HG02840 (cell line): ENCODE measurements around the gene MIGA2.

Experiments used
- ATAC-seq: cut with Tn5 transposase; IDR thresholded peaks from one replicate; pipeline ENCODE4 v1.9.1; 2021; ENCODE audit warnings: mild to moderate bottlenecking, moderate library complexity, moderate number of reproducible peaks; ENCODE audit not compliant: unreplicated experiment, low FRiP score

Gene MIGA2

DNA sequence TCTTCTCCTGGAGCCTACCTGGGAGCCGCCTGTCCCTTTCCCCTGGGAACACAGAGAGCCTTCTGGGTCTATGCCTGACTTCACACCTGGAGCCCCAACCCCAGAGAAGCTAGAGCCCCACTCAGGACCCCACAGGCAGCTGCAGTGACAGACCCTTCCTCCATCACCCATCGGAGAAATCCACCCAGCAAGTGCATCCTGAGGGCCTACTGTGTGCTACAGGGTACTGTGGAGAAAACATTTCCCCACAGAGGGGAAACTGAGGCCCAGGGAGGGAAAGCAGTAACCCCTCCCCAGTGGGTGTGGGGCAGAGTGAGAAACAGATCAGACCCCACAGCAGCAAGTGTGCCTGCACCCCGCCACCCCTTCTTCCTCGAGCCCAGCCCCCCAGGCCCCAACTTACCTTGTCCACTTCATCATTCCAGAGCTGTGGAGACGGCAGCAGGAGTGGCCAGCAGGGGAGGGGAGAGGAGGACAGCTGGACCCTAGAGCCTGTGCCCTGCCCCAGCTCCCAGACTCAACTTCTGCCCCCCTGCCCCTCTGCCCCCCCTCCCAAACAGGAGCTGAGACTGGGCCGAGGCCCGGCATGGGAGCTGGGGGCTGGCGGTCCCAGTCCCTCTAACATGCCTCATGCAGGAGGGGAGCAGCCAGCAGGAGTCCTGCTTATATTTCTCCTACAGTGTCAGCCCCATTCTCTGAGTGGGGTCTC is 26.0 kb upstream of the MIGA2 start:
- ATAC-seq = no peak

DNA sequence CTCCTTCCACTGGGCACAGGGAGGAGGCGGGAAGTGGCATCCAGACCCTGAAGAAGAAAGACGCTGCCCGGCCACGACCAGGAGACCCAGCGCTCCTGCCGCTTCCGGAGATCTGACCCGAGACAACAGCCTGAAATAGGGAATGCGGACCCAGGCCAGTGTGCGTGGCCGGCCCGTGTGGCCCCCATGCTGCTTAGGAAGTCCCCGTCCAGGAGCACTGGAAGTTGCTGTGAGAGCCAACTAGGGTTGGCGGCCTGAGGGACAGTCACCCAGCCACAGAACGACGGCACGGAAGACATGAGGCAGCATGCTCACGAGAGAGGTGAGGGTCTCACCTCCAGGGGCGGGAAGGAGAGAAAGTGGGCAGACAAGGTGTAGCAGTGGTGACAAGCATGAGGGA is 25.3 kb upstream of the MIGA2 start:
- no peak for ATAC-seq

DNA sequence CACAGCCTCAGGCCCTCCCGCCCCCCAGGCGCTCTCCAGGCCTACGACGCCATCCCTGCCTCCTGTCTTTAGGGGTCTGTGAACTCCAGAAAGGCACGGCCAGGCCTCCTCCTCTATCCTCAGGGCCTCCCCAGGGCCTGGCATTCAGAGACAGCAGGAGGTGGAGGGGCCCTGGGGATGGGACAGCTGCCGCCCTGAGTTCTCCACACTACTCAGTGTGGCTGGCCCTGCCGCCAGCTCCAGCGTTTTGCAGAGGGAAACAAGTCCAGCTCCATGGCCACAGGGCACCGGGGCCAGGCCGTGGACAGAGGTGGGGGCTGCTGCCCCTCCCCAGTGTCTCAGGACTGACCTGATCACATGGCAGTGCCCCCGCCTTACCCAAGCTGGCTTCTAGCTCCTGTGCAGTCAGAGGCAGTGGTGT is 24.7 kb upstream of the MIGA2 start:
- ATAC-seq = no peak

DNA sequence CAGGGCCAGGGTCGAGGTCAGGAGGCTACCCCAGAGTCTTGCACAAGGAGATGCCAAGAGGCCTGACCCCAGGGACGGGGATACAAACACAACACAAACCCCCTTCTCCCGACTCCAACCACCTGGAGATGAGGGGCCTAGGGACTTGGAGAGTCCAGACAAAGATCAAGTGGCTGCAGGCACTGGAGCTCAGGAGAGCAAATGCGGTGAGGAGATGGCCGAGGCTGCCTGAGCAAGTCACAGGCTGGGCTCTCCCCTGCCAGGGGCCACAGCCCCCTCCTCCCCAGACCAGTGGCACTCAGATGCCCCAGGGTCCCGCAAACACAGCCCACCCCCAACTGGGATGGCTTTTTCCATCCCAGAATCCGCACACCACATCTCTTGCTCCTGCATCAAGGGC is 24.1 kb upstream of the MIGA2 start:
- no peak for ATAC-seq

DNA sequence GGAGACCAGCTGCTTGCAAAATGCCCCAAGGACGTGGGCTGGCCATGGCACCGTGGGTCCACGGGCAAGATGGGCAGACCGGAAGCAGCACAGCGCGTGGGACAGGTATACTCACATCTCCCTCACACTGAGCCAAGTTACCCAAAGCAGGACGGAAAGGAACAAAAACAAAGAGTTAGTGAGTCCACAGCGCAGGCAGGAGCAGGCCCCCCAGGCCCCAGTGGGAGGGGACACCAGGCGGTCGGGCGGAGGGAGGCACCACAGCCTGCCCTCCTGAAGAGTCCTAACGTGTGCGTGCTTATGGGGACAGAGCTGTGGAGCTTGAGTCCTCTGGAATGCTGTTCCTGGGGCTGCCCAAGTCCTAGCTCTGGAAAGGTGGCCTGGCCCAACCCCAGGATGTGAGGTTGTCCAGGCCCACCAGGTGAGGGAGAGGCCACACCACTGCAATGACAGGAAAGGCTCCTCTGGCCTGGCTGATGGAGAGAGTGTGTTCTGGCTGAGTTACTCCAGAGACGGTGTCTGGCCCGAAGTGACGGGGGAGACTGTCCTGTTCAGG is 23.5 kb upstream of the MIGA2 start:
- no peak for ATAC-seq

DNA sequence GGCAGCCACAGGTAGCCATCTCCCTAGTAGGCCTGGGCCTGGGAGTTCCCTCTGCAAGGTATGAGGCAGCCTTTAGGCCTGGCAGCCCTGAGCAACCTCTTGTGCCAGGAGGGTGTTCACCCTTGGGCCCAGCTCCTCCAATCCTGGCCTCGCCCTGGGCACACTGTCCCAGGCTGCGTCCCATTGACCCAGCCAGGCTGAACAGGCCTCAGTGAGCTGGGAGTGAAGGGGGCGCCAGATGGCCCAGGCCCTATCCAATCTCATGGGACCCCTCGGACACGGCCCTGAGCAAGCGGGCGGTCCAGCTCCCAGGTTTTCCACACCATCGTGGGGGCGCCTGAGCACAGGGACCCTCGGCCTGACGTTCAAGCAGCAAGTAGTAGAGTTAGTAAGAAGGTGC is 22.8 kb upstream of the MIGA2 start:
- ATAC-seq = no peak

DNA sequence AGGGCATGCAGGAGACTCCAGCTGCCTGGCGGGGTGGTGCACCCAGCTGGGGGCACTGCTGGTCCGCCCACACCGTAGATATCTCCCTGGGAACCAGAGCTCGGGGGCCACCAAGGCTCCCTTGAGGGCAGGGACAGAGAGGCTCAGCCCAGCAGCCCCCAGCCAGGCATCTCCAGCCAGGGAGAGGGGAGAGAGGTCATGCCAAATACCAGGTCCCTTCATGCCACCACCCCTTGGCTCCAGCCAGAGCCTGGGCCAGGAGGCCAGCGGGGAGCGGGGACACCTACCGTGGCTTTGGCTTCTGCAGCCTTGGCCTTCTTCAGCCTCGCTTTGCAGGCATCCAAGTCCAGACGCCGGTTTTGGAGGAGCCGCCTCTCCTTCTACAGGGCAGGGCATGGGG is 22.3 kb upstream of the MIGA2 start:
- ATAC-seq = no peak

DNA sequence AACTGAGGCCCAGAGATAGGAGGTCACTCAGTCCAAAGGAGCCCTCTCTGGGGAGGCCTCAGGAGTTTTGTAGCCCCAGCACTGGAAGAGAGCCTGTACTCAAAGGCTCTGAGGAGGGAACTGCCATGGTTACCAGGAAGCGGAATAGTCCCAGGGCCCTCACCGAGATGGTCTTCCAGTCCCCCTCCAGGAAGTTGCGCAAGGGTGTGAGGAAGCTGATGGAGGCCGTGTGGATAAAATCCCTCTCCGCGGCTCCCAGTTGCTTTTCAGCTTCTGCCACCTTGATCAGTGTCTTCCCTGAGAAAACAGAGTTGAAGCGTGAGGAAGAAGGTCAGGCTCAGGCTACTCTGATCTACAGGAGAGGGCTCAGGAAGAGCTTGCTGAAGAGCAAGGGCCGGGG is 21.8 kb upstream of the MIGA2 start:
- ATAC-seq = no peak

DNA sequence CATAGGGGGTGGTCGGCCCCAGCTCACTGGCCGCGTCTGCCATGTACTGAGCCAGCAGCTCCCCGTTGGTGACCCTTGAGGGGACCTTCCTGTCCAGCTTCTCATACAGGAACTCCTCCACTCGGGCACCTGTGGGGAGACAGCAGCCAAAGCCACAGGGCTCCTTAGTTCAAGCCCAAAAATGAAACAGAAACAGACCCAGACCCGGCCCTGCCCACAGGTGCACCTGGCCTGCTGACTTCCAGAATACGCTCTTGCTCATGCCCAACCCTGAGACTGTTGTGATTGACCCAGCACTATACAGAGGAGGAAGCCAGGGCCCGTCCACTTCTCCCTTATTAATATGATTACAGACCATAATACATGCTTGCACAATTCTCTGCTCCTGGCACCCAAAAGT is 15.3 kb upstream of the MIGA2 start:
- ATAC-seq = no peak

DNA sequence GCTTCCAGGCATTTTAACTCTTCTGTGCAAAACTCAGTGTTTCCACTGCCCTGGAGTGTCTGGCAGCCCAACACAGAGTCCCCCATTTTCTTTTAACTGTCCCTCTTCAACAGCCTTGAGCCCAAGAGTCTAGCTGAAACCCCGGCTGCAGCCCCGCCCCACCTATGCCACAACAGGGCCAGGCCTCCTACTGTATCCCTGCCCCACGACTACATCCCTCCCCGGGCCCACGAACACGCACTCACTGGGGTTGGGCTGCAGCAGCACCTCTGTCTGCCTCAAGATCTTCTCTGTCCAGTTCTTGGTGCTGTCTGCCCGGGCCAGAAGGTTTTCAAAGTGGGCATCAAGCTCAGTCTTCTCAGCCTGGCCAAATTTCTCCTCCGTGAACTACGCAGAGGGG is 14.4 kb upstream of the MIGA2 start:
- ATAC-seq = no peak

DNA sequence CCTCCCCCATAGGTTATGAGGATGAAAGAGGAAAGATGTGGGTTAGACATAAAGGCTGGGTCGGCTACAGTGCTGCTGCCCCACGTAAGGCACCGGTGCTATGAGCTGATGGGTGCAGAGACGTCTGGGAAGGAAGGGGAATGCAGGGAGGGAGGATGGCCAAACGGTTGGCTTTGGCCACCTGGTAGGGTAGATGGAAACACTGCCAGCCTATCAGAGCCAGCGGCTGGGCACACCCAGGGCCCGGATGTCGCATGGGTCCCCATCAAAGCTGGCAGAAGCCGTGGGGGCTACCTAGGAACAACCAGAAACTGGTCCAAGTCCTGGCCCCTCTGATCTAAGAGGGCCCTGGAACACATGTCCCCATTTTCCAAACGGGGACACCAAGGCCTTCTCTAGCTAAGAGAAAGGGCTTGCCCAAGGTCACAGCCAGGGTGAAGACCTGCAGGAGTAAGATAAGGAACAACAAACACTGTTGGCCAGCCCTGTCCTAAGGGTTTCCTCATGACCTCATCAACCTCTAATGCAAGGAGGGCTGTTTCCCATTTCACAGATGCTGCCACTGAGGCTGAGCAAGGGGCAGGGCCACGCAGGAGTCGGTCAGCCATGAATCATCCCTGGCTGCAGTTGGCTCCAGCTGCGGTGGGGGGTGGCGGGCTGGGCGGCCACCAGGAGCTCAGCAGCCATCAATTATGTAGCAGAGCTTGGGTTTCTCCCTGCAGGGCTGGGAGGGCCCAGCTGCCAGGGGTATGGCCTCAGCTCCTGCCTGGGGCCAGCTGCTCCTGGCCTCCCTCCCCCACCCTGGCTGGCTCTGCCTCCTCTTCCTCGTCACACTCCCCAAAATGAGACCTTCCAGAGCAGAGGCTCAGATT is 13.2 kb upstream of the MIGA2 start:
- ATAC-seq = no peak

DNA sequence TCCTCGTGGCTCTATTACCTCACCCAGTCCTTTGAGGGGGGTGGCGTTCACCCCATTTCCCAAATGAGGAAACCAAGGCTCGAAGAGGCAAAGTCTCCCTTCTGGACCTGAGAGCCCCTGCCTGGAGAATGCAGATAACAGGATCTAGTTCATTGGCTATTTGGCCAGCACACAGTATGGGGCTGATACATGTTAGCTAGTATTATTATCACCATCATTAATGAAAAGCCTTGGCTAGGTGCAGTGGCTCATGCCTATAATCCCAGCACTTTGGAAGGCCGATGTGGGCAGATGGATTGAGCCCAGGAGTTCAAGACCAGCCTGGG is 12.6 kb upstream of the MIGA2 start:
- ATAC-seq = no peak

DNA sequence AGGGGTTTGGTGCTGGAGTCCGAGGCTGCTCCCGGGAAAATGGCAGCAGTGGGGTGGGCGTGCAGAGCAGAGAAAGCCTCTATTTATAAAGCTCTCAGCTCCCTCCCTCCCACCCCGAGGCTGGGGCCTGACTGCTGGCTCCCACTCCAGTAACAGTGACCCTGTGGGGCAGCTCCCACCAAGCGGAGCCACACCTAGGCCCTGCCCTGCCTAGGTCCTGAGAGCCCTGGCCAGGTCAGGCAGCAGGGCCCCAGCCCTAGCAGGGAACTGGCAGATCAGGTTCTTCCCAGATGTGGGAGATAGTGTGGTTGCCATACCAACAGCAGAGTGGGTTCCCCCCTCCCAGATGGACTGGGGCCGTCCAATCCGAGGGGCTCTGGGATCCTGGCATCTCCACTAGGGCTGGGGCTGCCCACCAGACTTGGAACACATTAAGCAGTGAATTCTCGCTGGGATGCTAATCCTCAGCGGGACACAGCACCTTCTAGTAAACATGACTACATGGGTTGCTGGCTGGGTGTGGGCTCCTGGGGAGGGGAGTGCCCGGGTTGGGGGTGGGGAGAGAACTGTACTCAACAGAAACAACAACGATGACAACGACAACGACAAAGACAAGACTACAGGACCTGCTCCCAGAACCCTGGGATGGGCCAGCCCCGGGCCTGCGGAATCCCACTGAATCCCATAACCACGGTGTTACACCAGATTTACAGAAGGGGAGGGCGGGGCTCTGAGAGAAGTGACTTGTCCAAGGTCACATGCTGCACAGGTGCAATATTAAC is 9.8 kb upstream of the MIGA2 start:
- ATAC-seq = no peak

DNA sequence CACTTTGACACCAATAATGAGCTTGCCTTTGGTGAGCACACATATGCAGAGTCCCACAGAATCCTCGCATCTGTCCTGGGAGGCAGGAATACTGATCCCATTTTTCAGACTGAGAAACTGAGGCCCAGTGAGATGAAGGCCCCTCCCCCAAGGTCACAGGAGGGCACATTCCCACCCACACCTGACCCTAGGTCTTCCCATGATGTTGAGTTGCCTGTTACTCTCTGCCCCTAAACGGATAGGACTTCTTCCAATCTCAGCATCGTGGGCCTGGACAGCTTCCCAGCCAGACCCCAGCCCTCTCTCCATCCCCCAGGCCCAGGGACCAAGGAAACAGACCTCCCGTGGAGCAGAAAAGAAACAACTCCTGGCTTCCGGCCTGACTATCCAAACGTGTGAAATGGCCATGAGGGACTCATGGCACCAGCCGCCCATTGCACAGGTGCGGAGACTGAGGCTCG is 9.2 kb upstream of the MIGA2 start:
- no peak for ATAC-seq

DNA sequence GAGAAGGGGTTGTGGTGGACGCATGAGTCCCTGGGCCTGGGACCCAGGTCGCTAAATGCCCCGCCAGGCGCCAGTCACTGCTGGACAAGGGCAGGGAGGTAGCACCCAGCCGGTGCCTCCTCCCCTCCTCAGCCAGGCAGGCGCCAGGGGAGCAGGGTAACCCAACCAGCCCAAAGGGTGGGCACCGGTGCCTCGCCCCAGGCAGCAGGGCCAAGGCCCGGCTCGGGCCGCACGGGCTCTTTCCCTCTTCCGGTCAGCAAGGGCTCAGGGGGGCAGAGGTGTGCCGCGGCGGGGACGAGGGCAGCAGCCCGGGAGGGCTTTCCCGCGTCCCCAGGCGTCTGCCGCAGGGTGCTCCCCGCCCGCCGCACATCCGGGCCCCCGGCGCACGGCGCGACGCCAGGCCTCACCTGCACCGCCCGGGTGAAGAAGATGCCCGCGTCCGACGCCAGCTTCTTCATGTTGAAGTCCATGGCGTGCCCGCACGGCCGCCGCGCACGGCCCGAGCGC is 8.7 kb upstream of the MIGA2 start:
- peak; percentile 31 for ATAC-seq

DNA sequence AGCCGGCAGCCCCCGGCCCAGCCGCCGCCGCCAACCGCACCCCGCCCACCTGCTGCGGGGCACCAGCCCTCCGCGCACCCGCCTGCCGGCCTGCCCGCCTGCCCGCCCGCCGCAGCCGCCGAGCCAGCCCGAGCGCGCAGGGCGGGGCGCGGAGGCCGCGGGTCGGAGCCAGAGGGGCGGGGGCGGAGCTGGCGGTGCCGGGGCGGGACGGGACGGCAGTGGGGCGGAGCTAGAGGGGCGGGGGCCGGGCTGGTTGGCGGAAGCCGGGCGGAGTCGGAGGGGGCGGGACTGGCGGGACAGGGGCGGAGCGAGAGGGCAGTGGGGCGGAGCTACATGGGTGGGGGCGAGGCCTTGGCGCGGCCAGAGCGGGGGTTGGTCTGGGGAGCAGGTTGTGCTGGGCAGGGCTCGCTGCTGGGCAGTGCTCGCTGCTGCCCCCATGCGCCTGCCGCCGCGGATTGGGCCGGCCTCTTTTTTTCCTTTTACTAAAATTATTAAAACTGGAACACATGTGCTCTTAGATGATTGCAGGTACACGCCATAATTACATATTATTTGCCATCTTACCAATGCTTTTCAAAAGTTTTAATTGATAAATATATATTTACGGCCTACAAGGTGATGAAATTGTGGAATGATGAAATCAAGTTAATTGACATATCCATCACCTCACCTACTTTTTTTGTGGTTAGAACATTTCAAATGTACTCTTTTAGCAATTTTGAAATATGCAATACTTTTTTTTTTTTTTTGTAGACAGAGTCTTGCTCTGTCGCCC is 8.0 kb upstream of the MIGA2 start, which contains the start of gene SH3GLB2:
Gene SH3GLB2 (minus strand): TSS at position 140 of the 775 bp plus-strand sequence. CDS start 177 bp downstream, outside the sequence.
- peak; percentile 57 for ATAC-seq

DNA sequence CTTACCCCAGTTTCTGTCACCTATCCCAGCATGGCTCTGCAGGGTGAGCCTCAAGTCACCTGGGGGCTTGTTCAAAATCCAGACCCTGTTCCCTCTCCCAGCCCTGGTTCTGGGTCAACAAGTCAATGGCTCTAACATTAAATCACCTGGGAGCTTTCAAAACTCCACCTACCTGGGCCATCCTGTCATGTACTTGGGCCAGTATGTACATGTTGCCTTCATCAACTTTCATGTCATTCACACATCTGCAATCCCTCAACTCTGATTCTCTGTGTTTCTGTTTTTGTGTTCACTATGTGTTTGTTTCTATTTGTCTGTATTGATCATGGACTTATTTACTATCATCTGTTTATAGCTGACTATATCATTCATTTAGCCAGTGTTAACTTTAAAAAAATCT is 6.2 kb upstream of the MIGA2 start:
- ATAC-seq = no peak

DNA sequence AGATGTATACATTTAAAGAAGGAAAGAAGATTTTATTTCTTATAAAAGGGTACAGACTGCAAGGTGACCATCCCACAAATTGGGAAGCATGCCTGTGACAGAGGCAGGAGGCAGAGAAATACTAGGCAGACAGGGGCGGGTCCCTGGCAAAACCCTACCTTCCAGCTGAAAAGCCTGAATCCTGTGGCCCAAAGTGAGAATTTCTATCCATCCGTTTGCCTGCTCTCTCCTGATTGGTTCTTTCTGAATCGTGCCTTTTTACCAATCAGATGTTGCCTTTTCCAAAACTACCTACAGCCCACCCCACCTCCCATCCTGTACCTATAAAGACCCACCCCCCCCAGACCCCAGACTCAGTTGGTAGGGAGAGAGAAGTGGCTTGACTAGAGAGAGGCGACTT is 4.9 kb upstream of the MIGA2 start:
- no peak for ATAC-seq

DNA sequence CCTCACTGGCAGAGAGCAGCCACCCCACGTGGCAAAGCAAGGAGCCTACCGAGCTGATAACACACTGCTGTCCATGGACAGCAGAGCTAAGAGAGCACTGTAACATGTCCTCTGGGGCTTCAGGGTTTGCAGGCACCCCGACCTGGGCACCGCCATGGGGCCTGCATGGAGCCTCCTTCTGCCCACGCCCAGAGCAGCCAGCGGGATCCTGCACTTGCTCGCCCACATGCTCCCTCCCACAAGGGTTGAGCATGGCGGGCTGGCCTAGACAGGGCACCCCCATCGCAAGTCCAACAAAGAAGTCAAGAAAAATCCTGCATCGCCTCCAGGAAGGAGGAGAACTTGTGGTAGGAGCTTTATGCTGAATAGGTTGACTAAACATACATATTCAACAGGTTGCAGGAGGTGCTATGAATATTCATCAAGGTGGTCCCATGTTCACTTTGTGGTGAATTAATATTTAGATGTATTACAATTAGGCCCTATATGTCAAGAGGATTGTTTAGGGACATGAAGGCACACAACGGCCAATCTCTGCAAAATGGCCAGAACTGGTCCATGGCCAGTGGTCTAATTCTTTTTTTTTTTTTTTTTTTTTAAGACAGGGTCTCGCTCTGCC is 3.8 kb upstream of the MIGA2 start:
- no peak for ATAC-seq
